AG09309 (cell line): ENCODE measurements around the gene ADPRHL1.

Experiments used
- DNase-seq: peaks from one replicate; pipeline ENCODE4 v3.0.0-alpha.2; 2010; ENCODE audit warnings: low read depth
- H3K4me3 ChIP-seq: 2 replicates; pipeline ENCODE4 v1.5.1; 2011; ENCODE audit warnings: mild to moderate bottlenecking, low read depth, low read length, moderate library complexity; ENCODE audit not compliant: control insufficient read depth
- TF ChIP-seq, protein P1 (sequence below): IDR thresholded peaks from 2 replicates; pipeline ENCODE4 v1.5.1; 2011; ENCODE audit warnings: mild to moderate bottlenecking, low read depth, low read length, inconsistent platforms; ENCODE audit not compliant: insufficient read depth, control insufficient read depth; ENCODE audit errors: missing control alignments

ADPRHL1 gene

DNA sequence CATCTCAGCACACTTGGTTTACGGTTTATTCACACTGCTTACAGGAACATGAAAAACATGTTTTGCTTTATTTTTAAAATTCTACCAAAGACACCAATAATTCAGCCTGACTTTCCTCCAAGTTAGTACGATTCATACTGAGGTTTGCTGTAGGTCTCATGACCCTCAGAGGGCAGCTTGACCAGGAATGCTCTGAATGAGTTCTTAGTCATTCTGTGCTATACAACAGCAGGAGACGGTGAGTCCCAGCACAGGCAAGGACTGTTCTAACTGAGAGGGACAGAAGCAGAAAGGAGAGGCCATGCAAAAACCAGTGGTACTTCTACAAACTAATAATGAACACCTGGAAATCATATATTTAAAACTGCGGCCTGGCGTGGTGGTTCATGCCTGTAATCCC, 95.8 kb downstream of the ADPRHL1 start:
- H3K4me3 ChIP-seq: no peak overlapping the region
- DNase-seq: peak; percentile 16
- TF ChIP-seq, protein P1, sequence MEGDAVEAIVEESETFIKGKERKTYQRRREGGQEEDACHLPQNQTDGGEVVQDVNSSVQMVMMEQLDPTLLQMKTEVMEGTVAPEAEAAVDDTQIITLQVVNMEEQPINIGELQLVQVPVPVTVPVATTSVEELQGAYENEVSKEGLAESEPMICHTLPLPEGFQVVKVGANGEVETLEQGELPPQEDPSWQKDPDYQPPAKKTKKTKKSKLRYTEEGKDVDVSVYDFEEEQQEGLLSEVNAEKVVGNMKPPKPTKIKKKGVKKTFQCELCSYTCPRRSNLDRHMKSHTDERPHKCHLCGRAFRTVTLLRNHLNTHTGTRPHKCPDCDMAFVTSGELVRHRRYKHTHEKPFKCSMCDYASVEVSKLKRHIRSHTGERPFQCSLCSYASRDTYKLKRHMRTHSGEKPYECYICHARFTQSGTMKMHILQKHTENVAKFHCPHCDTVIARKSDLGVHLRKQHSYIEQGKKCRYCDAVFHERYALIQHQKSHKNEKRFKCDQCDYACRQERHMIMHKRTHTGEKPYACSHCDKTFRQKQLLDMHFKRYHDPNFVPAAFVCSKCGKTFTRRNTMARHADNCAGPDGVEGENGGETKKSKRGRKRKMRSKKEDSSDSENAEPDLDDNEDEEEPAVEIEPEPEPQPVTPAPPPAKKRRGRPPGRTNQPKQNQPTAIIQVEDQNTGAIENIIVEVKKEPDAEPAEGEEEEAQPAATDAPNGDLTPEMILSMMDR: no peak

DNA sequence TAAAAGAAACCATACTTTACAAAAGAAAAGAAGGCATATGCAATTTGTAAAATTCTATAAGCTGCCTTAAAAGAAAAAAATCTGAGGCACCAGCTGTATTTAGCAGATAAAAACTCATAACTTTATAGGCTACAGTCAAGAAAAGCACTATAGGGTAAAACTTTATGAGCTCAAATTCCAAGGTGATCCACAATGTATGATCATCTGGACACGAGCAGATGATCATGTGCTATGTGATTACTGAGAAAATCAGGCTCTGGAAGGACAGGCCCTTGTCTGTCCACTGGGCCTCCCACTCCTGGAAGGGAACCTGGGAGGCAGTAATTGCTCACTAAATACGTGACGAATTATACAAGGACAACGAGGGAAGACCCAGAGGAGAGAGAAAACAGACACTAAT, 96.7 kb downstream of the ADPRHL1 start:
- no peak for DNase-seq
- no peak overlapping the region for H3K4me3 ChIP-seq
- TF ChIP-seq, protein P1: no peak

DNA sequence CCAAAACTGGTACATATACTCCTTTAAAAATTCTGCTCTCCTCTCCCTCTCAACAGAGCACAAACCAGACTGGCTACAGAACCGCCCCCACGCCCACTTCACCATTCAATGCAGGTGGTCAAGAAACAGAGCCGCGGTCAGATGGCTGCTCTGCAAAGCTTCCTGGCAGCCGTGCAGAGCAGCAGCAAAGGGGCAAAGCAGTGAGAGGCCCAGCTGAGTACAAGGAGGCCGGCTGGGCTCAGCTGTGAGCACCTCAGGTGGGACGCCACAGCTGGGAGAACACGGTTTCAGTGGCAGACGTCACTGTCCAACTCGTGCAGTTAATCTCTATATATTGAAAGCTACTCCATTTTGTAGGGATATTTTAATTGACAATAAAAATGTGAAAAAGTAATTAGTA, 97.7 kb downstream of the ADPRHL1 start:
- no peak for DNase-seq
- no peak overlapping the region for H3K4me3 ChIP-seq
- TF ChIP-seq, protein P1: no peak

DNA sequence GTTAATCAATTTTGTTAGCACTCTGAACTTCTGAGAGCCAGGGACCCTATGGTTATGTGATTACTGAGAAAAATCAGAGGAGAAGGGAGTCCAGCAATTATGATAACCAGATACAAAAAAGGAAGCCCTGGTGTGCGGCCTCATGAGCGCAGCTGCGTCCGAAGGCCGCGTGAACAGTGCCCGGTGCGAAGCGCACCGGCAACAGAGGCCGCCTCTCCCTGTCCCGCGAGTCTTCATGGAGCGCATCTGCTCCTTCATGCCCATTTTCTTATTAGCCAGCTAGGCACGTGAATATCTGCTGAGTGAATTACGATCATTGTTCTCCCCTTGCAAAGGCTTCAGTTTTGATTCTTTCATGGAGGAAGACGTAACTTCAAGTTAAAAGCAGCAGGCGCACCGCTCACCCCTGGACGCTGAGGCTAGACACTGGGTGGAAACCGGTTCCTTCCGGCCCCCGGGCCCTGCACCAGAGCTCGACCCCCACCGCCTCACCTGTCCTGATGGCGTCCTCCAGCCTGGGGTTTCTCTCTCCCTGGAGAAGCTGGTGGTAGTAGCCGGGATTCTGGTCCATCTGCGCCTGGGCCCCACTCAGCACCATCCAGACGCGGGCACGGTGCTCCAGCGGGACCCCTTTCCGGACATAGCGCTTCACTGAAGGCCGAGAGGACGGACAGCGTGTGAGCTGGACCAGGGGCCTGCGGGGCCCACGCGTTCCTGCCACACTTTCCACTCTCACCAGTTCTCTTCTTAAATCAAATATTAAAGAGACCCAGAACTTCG, 98.3 kb downstream of the ADPRHL1 start:
- DNase-seq: no peak
- no peak overlapping the region for H3K4me3 ChIP-seq
- TF ChIP-seq, protein P1: no peak

DNA sequence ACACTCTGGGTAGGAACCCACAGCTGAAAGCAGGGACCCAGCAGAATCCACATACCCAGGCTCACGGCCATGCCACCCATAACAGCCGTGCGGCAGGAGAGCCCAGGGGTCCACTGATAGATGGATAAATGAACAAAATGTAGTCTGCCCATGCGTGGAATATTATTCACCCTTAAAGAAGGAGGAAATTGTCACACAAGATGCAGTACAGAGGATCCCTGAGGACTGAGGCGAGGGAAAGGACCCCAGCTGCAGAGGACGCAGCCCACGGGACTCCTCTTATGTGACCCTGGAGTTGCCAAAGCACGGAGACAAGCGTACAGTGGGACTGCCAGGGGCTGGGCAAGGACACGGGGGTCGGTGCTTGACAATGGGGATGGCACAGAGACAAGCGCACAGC, 100.0 kb downstream of the ADPRHL1 start:
- TF ChIP-seq, protein P1: no peak

DNA sequence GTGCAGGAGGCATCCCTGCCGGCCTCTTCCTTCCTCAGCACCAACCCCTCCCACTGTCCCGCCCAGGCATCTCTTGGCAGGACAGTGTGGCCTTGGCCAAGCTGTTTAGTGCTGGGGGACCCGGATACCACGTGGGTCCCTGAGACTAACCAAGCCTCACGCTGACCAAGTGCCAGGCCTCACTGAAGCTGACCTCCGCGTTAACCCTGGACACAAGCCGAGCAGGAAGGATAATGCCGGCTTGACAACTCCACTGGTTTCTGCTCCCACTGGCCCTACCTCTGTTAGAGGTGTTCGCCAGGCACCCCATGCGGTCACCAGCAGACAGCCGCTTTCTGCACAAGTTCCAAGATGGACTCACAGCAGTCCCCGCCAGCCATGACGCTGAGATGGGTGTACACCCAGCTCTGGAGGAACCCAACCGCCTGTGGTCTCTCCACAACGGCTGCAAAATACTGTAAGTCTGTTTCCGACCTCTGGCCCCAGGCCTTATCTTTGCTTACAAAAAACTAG, 101.7 kb downstream of the ADPRHL1 start:
- no peak for DNase-seq
- TF ChIP-seq, protein P1: no peak
- no peak overlapping the region for H3K4me3 ChIP-seq

More for the DNA sequence above, 100.0 kb downstream of the ADPRHL1 start:
- no peak for DNase-seq
- H3K4me3 ChIP-seq: no peak overlapping the region
